OCI-LY7 (cell line): Measurements from ENCODE around the gene MXRA8.

Source experiments
- CTCF ChIP-seq: fragments of 200-600 bp; sonication (generic); conservative IDR thresholded peaks from 2 replicates; pipeline ENCODE4 v1.5.1; 2014; ENCODE audit warnings: mild to moderate bottlenecking, antibody characterized with exemption, low read length, moderate library complexity, mixed read lengths
- EZH2phosphoT487 ChIP-seq: fragments of 200-600 bp; sonication (generic); IDR thresholded peaks from 2 replicates; pipeline ENCODE4 v1.6.1; 2018; ENCODE audit warnings: low read depth, borderline replicate concordance, mild to moderate bottlenecking, mixed run types, antibody characterized with exemption, low read length, moderate library complexity, mixed read lengths

- no peak for TF ChIP-seq CTCF
- no peak for TF ChIP-seq EZH2phosphoT487
Observed at GRCh38 chr1:1345860-1346500, 12.4 kb downstream of the MXRA8 start.
